Liver (tissue), 9 donors: ENCODE measurements around the gene SPHKAP. TPM values are rescaled to one million over a fixed set of nuclear protein-coding genes. Genes with fewer than 3 reads are reported as not detected.

ENCODE experiments used
- DNase-seq: peaks from one replicate; pipeline ENCODE4 v3.0.0-alpha.2; 2017; ENCODE audit warnings: low spot score
- H3K27ac ChIP-seq, 2 donors: one replicate each; pipeline ENCODE4 v1.7.0; 2013; ENCODE audit warnings: inconsistent platforms in 2 of 2, low read length in 2 of 2, control low read depth in 1 of 2, low read depth in 1 of 2, mild to moderate bottlenecking in 1 of 2
- H3K27me3 ChIP-seq, 4 donors: one replicate each; pipeline versions ENCODE4 v1.6.1 to v1.7.0; 2013; ENCODE audit warnings: low read length in 3 of 4, inconsistent platforms in 1 of 4, mild to moderate bottlenecking in 1 of 4, moderate library complexity in 1 of 4; ENCODE audit not compliant: control insufficient read depth in 4 of 4, insufficient read depth in 4 of 4
- H3K36me3 ChIP-seq, 4 donors: one replicate each; pipeline versions ENCODE4 v1.6.1 to v1.7.0; 2013; ENCODE audit warnings: low read length in 3 of 4, mild to moderate bottlenecking in 3 of 4, low read depth in 1 of 4, moderate library complexity in 1 of 4; ENCODE audit not compliant: control insufficient read depth in 4 of 4, insufficient read depth in 3 of 4
- H3K4me1 ChIP-seq, 4 donors: one replicate each; pipeline versions ENCODE4 v1.6.1 to v1.7.0; 2013; ENCODE audit warnings: low read length in 3 of 4, mild to moderate bottlenecking in 3 of 4, moderate library complexity in 1 of 4; ENCODE audit not compliant: control insufficient read depth in 4 of 4, insufficient read depth in 4 of 4
- H3K4me3 ChIP-seq, 3 donors: one replicate each; pipeline versions ENCODE4 v1.6.1 to v1.7.0; 2013; ENCODE audit warnings: low read length in 3 of 3, control low read depth in 1 of 3, low read depth in 1 of 3, mild to moderate bottlenecking in 1 of 3
- H3K9ac ChIP-seq, 2 donors: one replicate each; pipeline ENCODE4 v1.7.0; 2013; ENCODE audit warnings: low read length in 2 of 2, mild to moderate bottlenecking in 2 of 2, moderate library complexity in 2 of 2, control low read depth in 1 of 2, low read depth in 1 of 2
- H3K9me3 ChIP-seq, 4 donors: one replicate each; pipeline versions ENCODE4 v1.6.1 to v1.7.0; 2013; ENCODE audit warnings: low read length in 3 of 4; ENCODE audit not compliant: control insufficient read depth in 4 of 4
- EGR1 ChIP-seq, 2 donors: IDR thresholded peaks; 2 replicates each; pipeline ENCODE4 v1.6.1; 2016 to 2018; ENCODE audit warnings: antibody characterized with exemption in 2 of 2, low read depth in 2 of 2
- FOXA1 ChIP-seq: IDR thresholded peaks from 2 replicates; pipeline ENCODE4 v1.6.1; 2016; ENCODE audit warnings: antibody characterized with exemption
- GABPA ChIP-seq, 2 donors: IDR thresholded peaks in 1 of 2; conservative IDR thresholded peaks in 1 of 2; 2 replicates each; pipeline ENCODE4 v1.6.1; 2016; ENCODE audit warnings: antibody characterized with exemption in 2 of 2, mild to moderate bottlenecking in 1 of 2, moderate library complexity in 1 of 2
- HNF4G ChIP-seq: IDR thresholded peaks from 2 replicates; pipeline ENCODE4 v1.6.1; 2016; ENCODE audit warnings: antibody characterized with exemption
- JUND ChIP-seq, 2 donors: IDR thresholded peaks; 2 replicates each; pipeline ENCODE4 v1.6.1; 2016; ENCODE audit warnings: antibody characterized with exemption in 2 of 2
- MAX ChIP-seq: IDR thresholded peaks from 2 replicates; pipeline ENCODE4 v1.6.1; 2016; ENCODE audit warnings: antibody characterized with exemption
- NR2F2 ChIP-seq: IDR thresholded peaks from 2 replicates; pipeline ENCODE4 v1.6.1; 2016; ENCODE audit warnings: antibody characterized with exemption
- RAD21 ChIP-seq, 2 donors: IDR thresholded peaks; 2 replicates each; pipeline ENCODE4 v1.6.1; 2016; ENCODE audit warnings: antibody characterized with exemption in 2 of 2, mild to moderate bottlenecking in 2 of 2
- REST ChIP-seq: IDR thresholded peaks from 2 replicates; pipeline ENCODE4 v1.6.1; 2016; ENCODE audit warnings: antibody characterized with exemption, mild to moderate bottlenecking
- SP1 ChIP-seq: IDR thresholded peaks from 2 replicates; pipeline ENCODE4 v1.6.1; 2018; ENCODE audit warnings: antibody characterized with exemption, mild to moderate bottlenecking
- WGBS: extraction: QIAGEN DNeasy Blood & Tissue Kit; methylation state at CpG from one replicate; pipeline ENCODE4 v1.1.7; 2013; 5-methylcytosine and 5-hydroxymethylcytosine counted together
- polyA plus RNA-seq, 2 donors: library from polyadenylated mRNA; stranded (reverse) in 1 of 2; unstranded in 1 of 2; fragments of 200-250 nt in 1 of 2; fragments of >200 nt in 1 of 2; fragmentation: Nextera tagmentation in 1 of 2; extraction: Ambion mirVana in 1 of 2; gene quantifications; one replicate each; pipeline versions ENCODE4 v1.2.1 to v1.2.3, GENCODE V29; 2013 to 2015
- total RNA-seq, 2 donors: library from RNA; depleted of rRNA; stranded (reverse); fragments of >200 nt; gene quantifications; one replicate each; pipeline ENCODE4 v1.2.3, GENCODE V29; 2014
- TF ChIP-seq, protein P1 (sequence below): fragments of 150-350 bp; IDR thresholded peaks from 2 replicates; pipeline ENCODE4 v1.5.1; 2017; ENCODE audit warnings: improper control_type of control experiment, low read depth, low read length; ENCODE audit not compliant: missing input control
- donor health status: healthy.
- donor health status: healthy.
- donor health status: healthy.
- donor health status: healthy.
- donor health status: healthy.

Gene SPHKAP
- total and polyA plus RNA-seq, 4 donors: not detected

- no peak for TF ChIP-seq MAX
- TF ChIP-seq, protein P1, sequence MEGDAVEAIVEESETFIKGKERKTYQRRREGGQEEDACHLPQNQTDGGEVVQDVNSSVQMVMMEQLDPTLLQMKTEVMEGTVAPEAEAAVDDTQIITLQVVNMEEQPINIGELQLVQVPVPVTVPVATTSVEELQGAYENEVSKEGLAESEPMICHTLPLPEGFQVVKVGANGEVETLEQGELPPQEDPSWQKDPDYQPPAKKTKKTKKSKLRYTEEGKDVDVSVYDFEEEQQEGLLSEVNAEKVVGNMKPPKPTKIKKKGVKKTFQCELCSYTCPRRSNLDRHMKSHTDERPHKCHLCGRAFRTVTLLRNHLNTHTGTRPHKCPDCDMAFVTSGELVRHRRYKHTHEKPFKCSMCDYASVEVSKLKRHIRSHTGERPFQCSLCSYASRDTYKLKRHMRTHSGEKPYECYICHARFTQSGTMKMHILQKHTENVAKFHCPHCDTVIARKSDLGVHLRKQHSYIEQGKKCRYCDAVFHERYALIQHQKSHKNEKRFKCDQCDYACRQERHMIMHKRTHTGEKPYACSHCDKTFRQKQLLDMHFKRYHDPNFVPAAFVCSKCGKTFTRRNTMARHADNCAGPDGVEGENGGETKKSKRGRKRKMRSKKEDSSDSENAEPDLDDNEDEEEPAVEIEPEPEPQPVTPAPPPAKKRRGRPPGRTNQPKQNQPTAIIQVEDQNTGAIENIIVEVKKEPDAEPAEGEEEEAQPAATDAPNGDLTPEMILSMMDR: no peak
- TF ChIP-seq RAD21 (IDR thresholded peaks at IDR 0.05): no peak
- no peak for TF ChIP-seq EGR1 (IDR thresholded peaks at IDR 0.05; ENCODE audit: low read depth in 2 of 2)
- TF ChIP-seq FOXA1: no peak
- TF ChIP-seq HNF4G: no peak
Measured at GRCh38 chr2:228063558-228063957, 117.9 kb downstream of the SPHKAP start (continued).

DNA sequence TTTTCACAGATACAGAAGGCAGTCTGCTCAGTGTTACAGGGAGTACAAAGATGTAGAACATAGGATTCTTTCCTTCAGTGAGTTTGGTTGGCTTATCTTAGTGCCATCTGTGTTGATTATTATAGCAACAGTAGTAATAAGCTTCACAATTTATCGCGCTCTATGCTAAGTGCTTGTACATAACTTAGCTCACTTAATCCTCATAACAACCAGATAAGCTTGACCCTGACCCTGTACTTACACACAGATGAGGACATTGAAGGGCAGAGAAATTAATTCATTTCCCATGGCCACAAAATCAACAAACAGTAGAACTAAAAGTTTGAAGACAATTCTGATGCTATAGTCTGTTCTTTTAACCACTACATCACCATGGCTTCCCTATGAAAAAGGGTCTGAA, 121.8 kb downstream of the SPHKAP start:
- no peaks in the 10 kb centered on the region for H3K4me1 ChIP-seq
- H3K27me3 ChIP-seq: no peaks in the 10 kb centered on the region
- TF ChIP-seq HNF4G: no peak
- TF ChIP-seq GABPA (IDR thresholded peaks at IDR 0.05 in 1 of 2, conservative IDR thresholded peaks at IDR 0.05 in 1 of 2): no peak
- TF ChIP-seq EGR1 (IDR thresholded peaks at IDR 0.05; ENCODE audit: low read depth in 2 of 2): no peak
- TF ChIP-seq RAD21 (IDR thresholded peaks at IDR 0.05): no peak
- H3K36me3 ChIP-seq: no peaks in the 10 kb centered on the region
- H3K9me3 ChIP-seq: no peaks in the 10 kb centered on the region
- no peak overlapping the region for H3K27ac ChIP-seq
- WGBS: 89% methylated on average over 2 of the region's 2 CpGs
- DNase-seq: no peak
- H3K9ac ChIP-seq: no peak overlapping the region
- no peak overlapping the region for H3K4me3 ChIP-seq

GRCh38 chr2:228056293-228057097, 125.0 kb downstream of the SPHKAP start:
- DNase-seq: no peak
- WGBS: 71% methylated on average over 4 of the region's 4 CpGs
- H3K36me3 ChIP-seq: no peaks in the 10 kb centered on the region
- H3K4me3 ChIP-seq: no peak overlapping the region
- no peaks in the 10 kb centered on the region for H3K4me1 ChIP-seq
- no peak overlapping the region for H3K27ac ChIP-seq
- H3K9ac ChIP-seq: no peak overlapping the region
- TF ChIP-seq REST: no peak
- TF ChIP-seq SP1: no peak
- TF ChIP-seq GABPA (IDR thresholded peaks at IDR 0.05 in 1 of 2, conservative IDR thresholded peaks at IDR 0.05 in 1 of 2): no peak
- no peak for TF ChIP-seq JUND (IDR thresholded peaks at IDR 0.05)
- no peak for TF ChIP-seq NR2F2
- no peaks in the 10 kb centered on the region for H3K9me3 ChIP-seq
- no peaks in the 10 kb centered on the region for H3K27me3 ChIP-seq
